H1 (cell line): ENCODE measurements around the gene C2orf80. TPM values are rescaled to one million over a fixed set of nuclear protein-coding genes. Genes with fewer than 3 reads are reported as not detected.

Experiments used
- CEBPB ChIP-seq: IDR thresholded peaks from 2 replicates; pipeline ENCODE4 v1.6.1; 2012; ENCODE audit warnings: low read depth, low read length
- KDM4A ChIP-seq: IDR thresholded peaks from one replicate; pipeline ENCODE4 v1.7.1; 2012; ENCODE audit warnings: low read depth, mild to moderate bottlenecking, moderate library complexity, low read length, inconsistent platforms; ENCODE audit not compliant: severe bottlenecking
- POLR2A ChIP-seq, 2 experiments: IDR thresholded peaks; 1 replicate in 1 of 2; 2 replicates in 1 of 2; pipeline ENCODE4 v1.6.1; 2011; ENCODE audit warnings: low read depth in 2 of 2, low read length in 2 of 2, mild to moderate bottlenecking in 2 of 2; ENCODE audit errors: control extremely low read depth in 1 of 2
- SIRT6 ChIP-seq: IDR thresholded peaks from one replicate; pipeline ENCODE4 v1.7.1; 2012; ENCODE audit warnings: low read length, inconsistent platforms
- USF2 ChIP-seq: IDR thresholded peaks from 2 replicates; pipeline ENCODE4 v1.6.1; 2011; ENCODE audit warnings: low read length, improper control_type of control experiment
- polyA plus RNA-seq, 7 experiments: library from polyadenylated mRNA; depleted of rRNA in 3 of 7; stranded (reverse) in 5 of 7; unstranded in 2 of 7; fragments of >200 nt in 5 of 7; fragments of 200-250 nt in 2 of 7; gene quantifications; 1 replicate in 5 of 7; 2 replicates in 1 of 7; 4 replicates in 1 of 7; pipeline versions ENCODE4 v1.2.1 to v1.2.3, GENCODE V29; 2011 to 2013; ENCODE audit warnings: missing spikeins in 2 of 7, mixed read lengths in 2 of 7
- total RNA-seq: library from RNA; stranded (reverse); fragmentation: NEBNext Ultra II Directional; extraction: Animal tissue kit (Norgen Biotek cat#: 25700); gene quantifications from 2 replicates; pipeline ENCODE4 v1.2.1, GENCODE V29; 2021

The C2orf80 gene
- total and polyA plus RNA-seq, 2 of the 8 experiments (the other 6 are each of a cell fraction or from before 2014, with no cell fraction given): 0.97 to 1.1 TPM

GRCh38 chr2:208186465-208186864 lies 3.4 kb downstream of the C2orf80 start (continued):
- no peak for TF ChIP-seq USF2
- TF ChIP-seq SIRT6: no peak
- TF ChIP-seq POLR2A (IDR thresholded peaks at IDR 0.05; ENCODE audit: control extremely low read depth in 1 of 2, low read depth in 2 of 2, low read length in 2 of 2): no peak
- TF ChIP-seq CEBPB: no peak
- TF ChIP-seq KDM4A: no peak
